HepG2 (cell line): ENCODE measurements around the gene HOXA6. TPM values are rescaled to one million over a fixed set of nuclear protein-coding genes. Genes with fewer than 3 reads are reported as not detected.

Experiments
- ATAC-seq: fragments of 200-7000 bp; cut with Tn5 transposase; 3 replicates; pipeline ENCODE4 v1.9.1; 2020; ENCODE audit warnings: mild to moderate bottlenecking, moderate library complexity
- BruUV-seq: library from RNA; stranded (reverse); fragments of 400-500 nt; replicated peaks from 2 replicates; lab custom pipeline; 2021; lab: Mats Ljungman, UMichigan
- CTCF ChIA-PET: fragments of 300-600 bp; formaldehyde crosslinking; extraction: SDS; loops from one replicate; lab custom pipeline; 2021; ENCODE audit warnings: low total read pairs, inconsistent platforms, low intra/inter-chr PET ratio; lab: Yijun Ruan, JAX
- POLR2A ChIA-PET: fragments of 350-600 bp; sonication (Branson Sonifier 250); formaldehyde crosslinking; loops from one replicate; lab custom pipeline; 2020; ENCODE audit warnings: antibody characterized with exemption, inconsistent platforms; lab: Yijun Ruan, JAX
- DNase-seq: peaks from one replicate; pipeline ENCODE4 v3.0.0-alpha.2; 2015; ENCODE audit warnings: low spot score
- FAIRE-seq: peaks from 3 replicates; lab custom pipeline; 2011; peaks lifted over from hg19 to GRCh38; lab: Jason Lieb, UNC
- H2AFZ ChIP-seq: one replicate; pipeline ENCODE4 v1.6.1; 2011; ENCODE audit warnings: low read length, inconsistent platforms
- H3K27ac ChIP-seq: fragments of 300-600 bp; 3 replicates; pipeline ENCODE4 v1.8.0; 2011; ENCODE audit warnings: mixed run types, mild to moderate bottlenecking, mixed read lengths, low read length, inconsistent platforms; ENCODE audit not compliant: insufficient read depth; ENCODE audit errors: extremely low read length
- H3K27me3 ChIP-seq, 2 experiments: fragments of 200-600 bp in 1 of 2; 2 replicates in 1 of 2; 3 replicates in 1 of 2; pipeline versions ENCODE4 v1.6.0 to v1.8.0; 2011; ENCODE audit warnings: low read length in 2 of 2, mild to moderate bottlenecking in 2 of 2, moderate library complexity in 2 of 2, inconsistent platforms in 1 of 2; ENCODE audit not compliant: insufficient read depth in 2 of 2, control insufficient read depth in 1 of 2
- H3K36me3 ChIP-seq, 2 experiments: fragments of 200-600 bp in 1 of 2; replicated peaks in 1 of 2; 2 replicates in 1 of 2; 3 replicates in 1 of 2; pipeline versions ENCODE4 v1.5.1 to v1.8.0; 2011; ENCODE audit warnings: low read length in 2 of 2, inconsistent platforms in 1 of 2; ENCODE audit not compliant: insufficient read depth in 2 of 2, control insufficient read depth in 1 of 2
- H3K4me1 ChIP-seq: 2 replicates; pipeline ENCODE4 v1.5.1; 2012; ENCODE audit warnings: low read length, inconsistent platforms; ENCODE audit not compliant: insufficient read depth
- H3K4me2 ChIP-seq: 2 replicates; pipeline ENCODE4 v1.6.0; 2011; ENCODE audit warnings: low read depth, low read length, inconsistent platforms
- H3K4me3 ChIP-seq, 3 experiments: fragments of 200-600 bp in 1 of 3; sonication (generic), shearing (Covaris generic) in 1 of 3; replicated peaks in 1 of 3; 2 replicates each; pipeline ENCODE4 v1.5.1; 2011 to 2016; ENCODE audit warnings: low read length in 3 of 3, inconsistent platforms in 2 of 3, low read depth in 2 of 3, mild to moderate bottlenecking in 2 of 3, control low read depth in 1 of 3, mixed read lengths in 1 of 3; ENCODE audit not compliant: insufficient read depth in 1 of 3
- H3K79me2 ChIP-seq: one replicate; pipeline ENCODE4 v1.6.1; 2011; ENCODE audit warnings: low read length, inconsistent platforms; ENCODE audit not compliant: insufficient read depth
- H3K9ac ChIP-seq: 2 replicates; pipeline ENCODE4 v1.6.0; 2011; ENCODE audit warnings: mild to moderate bottlenecking, low read depth, low read length, inconsistent platforms; ENCODE audit not compliant: insufficient read depth
- H3K9me3 ChIP-seq: 2 replicates; pipeline ENCODE4 v1.5.1; 2012; ENCODE audit warnings: mild to moderate bottlenecking, low read length
- H4K20me1 ChIP-seq: 2 replicates; pipeline ENCODE4 v1.6.0; 2011; ENCODE audit warnings: inconsistent platforms, mild to moderate bottlenecking, low read length, moderate library complexity; ENCODE audit not compliant: insufficient read depth
- ARNT2 ChIP-seq: sonication (generic); formaldehyde crosslinking; IDR thresholded peaks from 2 replicates; pipeline ENCODE4 v1.8.0; 2022; ENCODE audit warnings: mild to moderate bottlenecking, low read depth, missing genetic modification reagents, moderate library complexity
- GLI4 ChIP-seq: sonication (generic); formaldehyde crosslinking; IDR thresholded peaks from 2 replicates; pipeline ENCODE4 v1.5.1; 2020; ENCODE audit warnings: missing genetic modification reagents, mild to moderate bottlenecking, moderate library complexity, borderline replicate concordance
- HNRNPK ChIP-seq: fragments of 200-400 bp; formaldehyde crosslinking; IDR thresholded peaks from 2 replicates; pipeline ENCODE4 v1.6.1; 2018; ENCODE audit warnings: low read length, low read depth, moderate library complexity, mild to moderate bottlenecking; ENCODE audit not compliant: poor library complexity, severe bottlenecking
- MIXL1 ChIP-seq: IDR thresholded peaks from 2 replicates; pipeline ENCODE4 v1.6.1; 2016
- MLLT10 ChIP-seq: sonication (generic); formaldehyde crosslinking; IDR thresholded peaks from 2 replicates; pipeline ENCODE4 v1.4.0; 2020; ENCODE audit warnings: missing genetic modification reagents
- SOX13 ChIP-seq, 3 experiments: fragments of 450-650 bp in 1 of 3; sonication (generic) in 1 of 3; formaldehyde crosslinking in 1 of 3; IDR thresholded peaks in 2 of 3; conservative IDR thresholded peaks in 1 of 3; 2 replicates each; pipeline versions ENCODE4 v1.5.0 to v1.6.1; 2016 to 2020; ENCODE audit warnings: antibody characterized with exemption in 1 of 3, mild to moderate bottlenecking in 1 of 3, missing compliant biosample characterization in 1 of 3, missing genetic modification reagents in 1 of 3, moderate library complexity in 1 of 3
- SP5 ChIP-seq: IDR thresholded peaks from 2 replicates; pipeline ENCODE4 v1.6.1; 2016; ENCODE audit warnings: low read depth, borderline replicate concordance
- ZEB1 ChIP-seq: IDR thresholded peaks from 2 replicates; pipeline ENCODE4 v1.6.1; 2012; ENCODE audit warnings: mild to moderate bottlenecking, low read depth, inconsistent platforms; ENCODE audit not compliant: insufficient replicate concordance
- ZKSCAN5 ChIP-seq: sonication (generic); formaldehyde crosslinking; IDR thresholded peaks from 2 replicates; pipeline ENCODE4 v1.5.1; 2020; ENCODE audit warnings: mild to moderate bottlenecking, missing genetic modification reagents
- ZNF383 ChIP-seq: sonication (generic); formaldehyde crosslinking; IDR thresholded peaks from 2 replicates; pipeline ENCODE4 v1.4.0; 2020; ENCODE audit warnings: missing genetic modification reagents, mild to moderate bottlenecking, borderline replicate concordance
- ZNF737 ChIP-seq: sonication (generic); formaldehyde crosslinking; IDR thresholded peaks from 2 replicates; pipeline ENCODE4 v1.5.0; 2020; ENCODE audit warnings: missing genetic modification reagents, mild to moderate bottlenecking, borderline replicate concordance
- ZNF775 ChIP-seq: sonication (generic); formaldehyde crosslinking; IDR thresholded peaks from 2 replicates; pipeline ENCODE4 v1.4.0; 2020; ENCODE audit warnings: missing genetic modification reagents, mild to moderate bottlenecking, moderate library complexity, borderline replicate concordance
- WGBS: methylation state at CpG from one replicate; pipeline ENCODE4 v1.1.6; 2017; ENCODE audit warnings: low lambda C conversion rate; 5-methylcytosine and 5-hydroxymethylcytosine counted together
- in situ Hi-C: cut with HindIII; loops from 2 replicates; pipeline ENCODE4 v1.10.0; 2017; ENCODE audit warnings: low pct_unique_long_range_greater_than_20kb; ENCODE audit not compliant: extremely low pct_ligation_motif_present
- intact Hi-C: fragments of 100-400 bp; cut with micrococcal nuclease; formaldehyde crosslinking; loops from one replicate; pipeline ENCODE4 v1.10.0; 2022; ENCODE audit not compliant: unreplicated experiment
- polyA plus RNA-seq, 8 experiments: library from polyadenylated mRNA; depleted of rRNA in 3 of 8; stranded (reverse) in 7 of 8; unstranded in 1 of 8; fragments of >200 nt; fragmentation: Illumina TruSeq in 4 of 8; extraction: Trizol in 4 of 8; gene quantifications; 2 replicates each; pipeline versions ENCODE4 v1.2.1 to v1.2.3, GENCODE V29; 2011 to 2016; ENCODE audit warnings: low read depth in 4 of 8, missing spikeins in 1 of 8, mixed read lengths in 1 of 8; ENCODE audit not compliant: insufficient read depth in 1 of 8
- total RNA-seq, 5 experiments: library from RNA; depleted of rRNA; stranded (reverse); fragments of >200 nt; fragmentation: Illumina TruSeq; extraction: Trizol; gene quantifications; 2 replicates each; pipeline ENCODE4 v1.2.3, GENCODE V29; 2016; ENCODE audit warnings: low read depth in 1 of 5
- TF ChIP-seq, protein P1 (sequence below): sonication (generic); formaldehyde crosslinking; IDR thresholded peaks from 2 replicates; pipeline ENCODE4 v1.4.0; 2020; ENCODE audit warnings: mild to moderate bottlenecking, missing genetic modification reagents
- TF ChIP-seq, protein P2 (sequence below): sonication (generic); formaldehyde crosslinking; IDR thresholded peaks from 2 replicates; pipeline ENCODE4 v1.9.0; 2021; ENCODE audit warnings: missing genetic modification reagents, borderline replicate concordance

The HOXA6 gene
- total and polyA plus RNA-seq, 2 of the 13 experiments (the other 11 are each of a cell fraction or from before 2014, with no cell fraction given), result 1.3 to 1.5 TPM

DNA sequence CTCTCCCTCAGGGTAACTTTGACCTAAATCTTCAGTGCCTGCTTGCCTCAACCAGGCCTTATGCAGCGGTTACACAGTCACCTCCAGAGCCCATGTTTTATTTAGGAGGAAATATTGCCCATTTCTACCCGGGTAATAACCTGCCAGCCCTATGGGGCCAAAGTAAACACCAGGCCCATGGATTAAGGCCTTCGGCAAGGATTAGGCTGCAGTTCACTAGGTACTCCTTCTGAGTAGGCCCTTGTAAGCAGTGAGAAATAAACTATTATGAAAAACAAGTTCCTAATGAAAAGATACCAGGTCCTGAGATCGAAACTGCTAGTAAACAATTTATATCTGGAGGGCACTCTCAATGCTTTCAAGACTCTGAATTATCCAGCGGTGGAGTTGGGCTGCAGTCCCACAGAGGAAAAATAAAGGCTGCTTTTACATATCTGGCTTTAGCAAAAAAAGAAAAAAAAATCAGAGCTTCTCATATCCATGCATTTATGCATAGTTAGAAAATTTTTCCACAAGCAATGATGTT lies 30.3 kb upstream of the HOXA6 start:
- Histone ChIP-seq H3K4me3 (no peak overlapping the region), H3K4me1 (peaks cover 19% of the 10 kb centered on the region), H4K20me1 (no peaks in the 10 kb centered on the region), H3K27me3 (peaks cover 6 to 77% of the 10 kb centered on the region in 2 experiments), H3K9me3 (no peaks in the 10 kb centered on the region), H3K36me3 (no peaks in the 10 kb centered on the region), H2AFZ (no peak overlapping the region), H3K79me2 (no peaks in the 10 kb centered on the region), H3K9ac (no peak overlapping the region)
- 33% methylated on average over 5 of the region's 5 CpGs for WGBS
- in situ Hi-C loops, result no loop called here
- DNase-seq (no peak), FAIRE-seq (no peak), ATAC-seq (no peak)
- ChIA-PET POLR2A (no interaction called here), CTCF (no interaction called here)
- TF ChIP-seq GLI4 (CRISPR knock-in tag) (no peak), ZNF775 (CRISPR knock-in tag) (no peak)
- TF ChIP-seq, all 625 proteins: peak for 0
- H3K4me2 ChIP-seq, result no peak overlapping the region
- no peak overlapping the region for H3K27ac ChIP-seq
- BruUV-seq, result no TSS peak
- intact Hi-C loops, result no loop called here

DNA sequence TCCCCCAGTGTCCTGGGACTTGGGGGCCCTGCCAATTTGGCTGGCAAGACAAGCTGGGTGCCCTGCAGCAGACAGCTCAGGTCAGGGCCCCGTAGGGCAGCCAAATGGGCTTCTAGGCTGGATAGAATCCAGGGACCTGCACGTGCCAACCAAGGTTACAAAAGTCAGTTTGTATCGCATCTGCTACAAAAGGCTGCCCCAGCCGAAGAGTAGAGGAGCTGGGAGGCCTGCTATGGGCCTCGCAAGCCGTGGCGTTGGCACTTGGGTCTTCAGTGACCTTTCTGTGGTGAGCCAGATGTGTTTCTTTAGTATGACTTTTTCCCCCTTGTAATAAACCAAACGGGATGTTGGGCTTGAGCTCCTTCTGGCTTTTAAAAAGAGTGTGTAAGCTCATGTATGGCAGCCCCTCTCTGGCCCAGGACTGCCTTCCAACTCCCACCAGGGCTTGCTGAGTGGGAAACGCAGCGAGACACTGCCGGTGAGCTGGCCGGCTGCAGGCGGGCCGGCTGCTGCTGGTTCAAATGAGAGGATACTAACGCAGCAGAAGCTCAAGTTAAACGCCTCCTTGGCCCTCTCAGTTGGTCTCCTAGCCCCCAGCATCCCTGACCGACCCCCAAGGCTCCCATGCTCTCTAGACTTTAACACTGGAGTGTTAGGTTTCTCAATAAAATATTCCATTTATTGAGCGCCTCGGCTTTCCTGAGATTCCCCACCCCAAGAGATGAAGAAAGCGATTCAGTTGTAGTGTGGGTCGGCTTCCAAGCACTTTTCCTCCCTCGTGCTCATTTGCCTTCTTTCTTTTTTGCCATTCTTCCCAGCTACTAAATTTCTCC lies 29.6 kb upstream of the HOXA6 start:
- no TSS peak for BruUV-seq
- Histone ChIP-seq H2AFZ (no peak overlapping the region), H3K9me3 (no peaks in the 10 kb centered on the region), H3K79me2 (no peaks in the 10 kb centered on the region), H3K4me1 (peaks cover 20% of the 10 kb centered on the region), H3K36me3 (no peaks in the 10 kb centered on the region), H3K27me3 (peaks cover 6 to 77% of the 10 kb centered on the region in 2 experiments), H3K27ac (no peak overlapping the region), H3K9ac (no peak overlapping the region), H3K4me2 (no peak overlapping the region), H4K20me1 (no peaks in the 10 kb centered on the region), H3K4me3 (no peak overlapping the region)
- intact Hi-C loops (no loop called here), in situ Hi-C loops (no loop called here)
- ATAC-seq (no peak), FAIRE-seq (no peak), DNase-seq (no peak)
- ChIA-PET POLR2A (no interaction called here), CTCF (no interaction called here)
- 28% methylated on average over 10 of the region's 22 CpGs for whole genome bisulfite sequencing
- no peak for TF ChIP-seq MIXL1 (CRISPR knock-in tag)
- no peak for TF ChIP-seq ZNF383 (CRISPR knock-in tag)
- no peak for TF ChIP-seq ZNF737
- TF ChIP-seq, protein P1, sequence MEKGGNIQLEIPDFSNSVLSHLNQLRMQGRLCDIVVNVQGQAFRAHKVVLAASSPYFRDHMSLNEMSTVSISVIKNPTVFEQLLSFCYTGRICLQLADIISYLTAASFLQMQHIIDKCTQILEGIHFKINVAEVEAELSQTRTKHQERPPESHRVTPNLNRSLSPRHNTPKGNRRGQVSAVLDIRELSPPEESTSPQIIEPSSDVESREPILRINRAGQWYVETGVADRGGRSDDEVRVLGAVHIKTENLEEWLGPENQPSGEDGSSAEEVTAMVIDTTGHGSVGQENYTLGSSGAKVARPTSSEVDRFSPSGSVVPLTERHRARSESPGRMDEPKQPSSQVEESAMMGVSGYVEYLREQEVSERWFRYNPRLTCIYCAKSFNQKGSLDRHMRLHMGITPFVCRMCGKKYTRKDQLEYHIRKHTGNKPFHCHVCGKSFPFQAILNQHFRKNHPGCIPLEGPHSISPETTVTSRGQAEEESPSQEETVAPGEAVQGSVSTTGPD (CRISPR knock-in tag), result no peak
- TF ChIP-seq SP5 (CRISPR knock-in tag), result no peak
- TF ChIP-seq, protein P2, sequence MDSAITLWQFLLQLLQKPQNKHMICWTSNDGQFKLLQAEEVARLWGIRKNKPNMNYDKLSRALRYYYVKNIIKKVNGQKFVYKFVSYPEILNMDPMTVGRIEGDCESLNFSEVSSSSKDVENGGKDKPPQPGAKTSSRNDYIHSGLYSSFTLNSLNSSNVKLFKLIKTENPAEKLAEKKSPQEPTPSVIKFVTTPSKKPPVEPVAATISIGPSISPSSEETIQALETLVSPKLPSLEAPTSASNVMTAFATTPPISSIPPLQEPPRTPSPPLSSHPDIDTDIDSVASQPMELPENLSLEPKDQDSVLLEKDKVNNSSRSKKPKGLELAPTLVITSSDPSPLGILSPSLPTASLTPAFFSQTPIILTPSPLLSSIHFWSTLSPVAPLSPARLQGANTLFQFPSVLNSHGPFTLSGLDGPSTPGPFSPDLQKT, result no peak
- TF ChIP-seq HNRNPK, result no peak
- no peak for TF ChIP-seq SOX13 (IDR thresholded peaks at IDR 0.05)
- TF ChIP-seq SOX13 (CRISPR knock-in tag; conservative IDR thresholded peaks at IDR 0.05 in 1 of 2, IDR thresholded peaks at IDR 0.05 in 1 of 2), result no peak
- no peak for TF ChIP-seq ZKSCAN5
- TF ChIP-seq MLLT10 (CRISPR knock-in tag), result no peak
- no peak for TF ChIP-seq ZEB1
- TF ChIP-seq ARNT2 (CRISPR knock-in tag), result no peak
